ENCODE results near the gene GABBR2. TPM values are rescaled to one million over a fixed set of nuclear protein-coding genes. Genes with fewer than 3 reads are reported as not detected.

GABBR2 gene
- total and polyA plus RNA-seq, 2 experiments from 2014 or later = 0.89 to 1.3 TPM

DNA sequence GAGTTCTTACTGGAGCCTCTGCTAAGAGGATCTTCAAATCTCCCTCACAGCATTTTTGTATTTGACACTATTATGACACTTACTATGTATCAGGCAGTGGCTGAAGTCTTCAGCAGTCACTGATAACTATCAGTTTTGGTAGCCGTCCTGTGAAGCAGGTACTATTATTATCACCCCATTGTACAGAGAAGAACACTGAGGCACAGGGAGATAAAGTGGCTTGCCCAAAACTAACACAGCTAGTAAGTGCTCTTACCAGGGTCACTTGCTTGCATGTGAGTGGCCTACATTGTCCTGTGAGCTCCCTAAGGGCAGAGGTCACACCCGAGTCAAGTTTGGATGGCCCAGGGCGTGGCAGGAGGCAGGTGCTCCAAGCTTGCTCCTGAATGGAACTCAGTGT, 16.8 kb downstream of the GABBR2 start (continued):
- TF ChIP-seq, protein P1, sequence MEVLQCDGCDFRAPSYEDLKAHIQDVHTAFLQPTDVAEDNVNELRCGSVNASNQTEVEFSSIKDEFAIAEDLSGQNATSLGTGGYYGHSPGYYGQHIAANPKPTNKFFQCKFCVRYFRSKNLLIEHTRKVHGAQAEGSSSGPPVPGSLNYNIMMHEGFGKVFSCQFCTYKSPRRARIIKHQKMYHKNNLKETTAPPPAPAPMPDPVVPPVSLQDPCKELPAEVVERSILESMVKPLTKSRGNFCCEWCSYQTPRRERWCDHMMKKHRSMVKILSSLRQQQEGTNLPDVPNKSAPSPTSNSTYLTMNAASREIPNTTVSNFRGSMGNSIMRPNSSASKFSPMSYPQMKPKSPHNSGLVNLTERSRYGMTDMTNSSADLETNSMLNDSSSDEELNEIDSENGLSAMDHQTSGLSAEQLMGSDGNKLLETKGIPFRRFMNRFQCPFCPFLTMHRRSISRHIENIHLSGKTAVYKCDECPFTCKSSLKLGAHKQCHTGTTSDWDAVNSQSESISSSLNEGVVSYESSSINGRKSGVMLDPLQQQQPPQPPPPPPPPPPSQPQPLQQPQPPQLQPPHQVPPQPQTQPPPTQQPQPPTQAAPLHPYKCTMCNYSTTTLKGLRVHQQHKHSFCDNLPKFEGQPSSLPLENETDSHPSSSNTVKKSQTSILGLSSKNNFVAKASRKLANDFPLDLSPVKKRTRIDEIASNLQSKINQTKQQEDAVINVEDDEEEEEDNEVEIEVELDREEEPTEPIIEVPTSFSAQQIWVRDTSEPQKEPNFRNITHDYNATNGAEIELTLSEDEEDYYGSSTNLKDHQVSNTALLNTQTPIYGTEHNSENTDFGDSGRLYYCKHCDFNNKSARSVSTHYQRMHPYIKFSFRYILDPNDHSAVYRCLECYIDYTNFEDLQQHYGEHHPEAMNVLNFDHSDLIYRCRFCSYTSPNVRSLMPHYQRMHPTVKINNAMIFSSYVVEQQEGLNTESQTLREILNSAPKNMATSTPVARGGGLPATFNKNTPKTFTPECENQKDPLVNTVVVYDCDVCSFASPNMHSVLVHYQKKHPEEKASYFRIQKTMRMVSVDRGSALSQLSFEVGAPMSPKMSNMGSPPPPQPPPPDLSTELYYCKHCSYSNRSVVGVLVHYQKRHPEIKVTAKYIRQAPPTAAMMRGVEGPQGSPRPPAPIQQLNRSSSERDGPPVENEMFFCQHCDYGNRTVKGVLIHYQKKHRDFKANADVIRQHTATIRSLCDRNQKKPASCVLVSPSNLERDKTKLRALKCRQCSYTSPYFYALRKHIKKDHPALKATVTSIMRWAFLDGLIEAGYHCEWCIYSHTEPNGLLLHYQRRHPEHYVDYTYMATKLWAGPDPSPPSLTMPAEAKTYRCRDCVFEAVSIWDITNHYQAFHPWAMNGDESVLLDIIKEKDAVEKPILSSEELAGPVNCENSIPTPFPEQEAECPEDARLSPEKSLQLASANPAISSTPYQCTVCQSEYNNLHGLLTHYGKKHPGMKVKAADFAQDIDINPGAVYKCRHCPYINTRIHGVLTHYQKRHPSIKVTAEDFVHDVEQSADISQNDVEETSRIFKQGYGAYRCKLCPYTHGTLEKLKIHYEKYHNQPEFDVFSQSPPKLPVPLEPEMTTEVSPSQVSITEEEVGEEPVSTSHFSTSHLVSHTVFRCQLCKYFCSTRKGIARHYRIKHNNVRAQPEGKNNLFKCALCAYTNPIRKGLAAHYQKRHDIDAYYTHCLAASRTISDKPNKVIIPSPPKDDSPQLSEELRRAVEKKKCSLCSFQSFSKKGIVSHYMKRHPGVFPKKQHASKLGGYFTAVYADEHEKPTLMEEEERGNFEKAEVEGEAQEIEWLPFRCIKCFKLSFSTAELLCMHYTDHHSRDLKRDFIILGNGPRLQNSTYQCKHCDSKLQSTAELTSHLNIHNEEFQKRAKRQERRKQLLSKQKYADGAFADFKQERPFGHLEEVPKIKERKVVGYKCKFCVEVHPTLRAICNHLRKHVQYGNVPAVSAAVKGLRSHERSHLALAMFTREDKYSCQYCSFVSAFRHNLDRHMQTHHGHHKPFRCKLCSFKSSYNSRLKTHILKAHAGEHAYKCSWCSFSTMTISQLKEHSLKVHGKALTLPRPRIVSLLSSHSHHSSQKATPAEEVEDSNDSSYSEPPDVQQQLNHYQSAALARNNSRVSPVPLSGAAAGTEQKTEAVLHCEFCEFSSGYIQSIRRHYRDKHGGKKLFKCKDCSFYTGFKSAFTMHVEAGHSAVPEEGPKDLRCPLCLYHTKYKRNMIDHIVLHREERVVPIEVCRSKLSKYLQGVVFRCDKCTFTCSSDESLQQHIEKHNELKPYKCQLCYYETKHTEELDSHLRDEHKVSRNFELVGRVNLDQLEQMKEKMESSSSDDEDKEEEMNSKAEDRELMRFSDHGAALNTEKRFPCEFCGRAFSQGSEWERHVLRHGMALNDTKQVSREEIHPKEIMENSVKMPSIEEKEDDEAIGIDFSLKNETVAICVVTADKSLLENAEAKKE (CRISPR knock-in tag; IDR thresholded peaks at IDR 0.05) = no peak
- TF ChIP-seq, protein P2, sequence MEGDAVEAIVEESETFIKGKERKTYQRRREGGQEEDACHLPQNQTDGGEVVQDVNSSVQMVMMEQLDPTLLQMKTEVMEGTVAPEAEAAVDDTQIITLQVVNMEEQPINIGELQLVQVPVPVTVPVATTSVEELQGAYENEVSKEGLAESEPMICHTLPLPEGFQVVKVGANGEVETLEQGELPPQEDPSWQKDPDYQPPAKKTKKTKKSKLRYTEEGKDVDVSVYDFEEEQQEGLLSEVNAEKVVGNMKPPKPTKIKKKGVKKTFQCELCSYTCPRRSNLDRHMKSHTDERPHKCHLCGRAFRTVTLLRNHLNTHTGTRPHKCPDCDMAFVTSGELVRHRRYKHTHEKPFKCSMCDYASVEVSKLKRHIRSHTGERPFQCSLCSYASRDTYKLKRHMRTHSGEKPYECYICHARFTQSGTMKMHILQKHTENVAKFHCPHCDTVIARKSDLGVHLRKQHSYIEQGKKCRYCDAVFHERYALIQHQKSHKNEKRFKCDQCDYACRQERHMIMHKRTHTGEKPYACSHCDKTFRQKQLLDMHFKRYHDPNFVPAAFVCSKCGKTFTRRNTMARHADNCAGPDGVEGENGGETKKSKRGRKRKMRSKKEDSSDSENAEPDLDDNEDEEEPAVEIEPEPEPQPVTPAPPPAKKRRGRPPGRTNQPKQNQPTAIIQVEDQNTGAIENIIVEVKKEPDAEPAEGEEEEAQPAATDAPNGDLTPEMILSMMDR (conservative IDR thresholded peaks at IDR 0.05; ENCODE audit: low read depth in 2 of 2) = no peak

DNA sequence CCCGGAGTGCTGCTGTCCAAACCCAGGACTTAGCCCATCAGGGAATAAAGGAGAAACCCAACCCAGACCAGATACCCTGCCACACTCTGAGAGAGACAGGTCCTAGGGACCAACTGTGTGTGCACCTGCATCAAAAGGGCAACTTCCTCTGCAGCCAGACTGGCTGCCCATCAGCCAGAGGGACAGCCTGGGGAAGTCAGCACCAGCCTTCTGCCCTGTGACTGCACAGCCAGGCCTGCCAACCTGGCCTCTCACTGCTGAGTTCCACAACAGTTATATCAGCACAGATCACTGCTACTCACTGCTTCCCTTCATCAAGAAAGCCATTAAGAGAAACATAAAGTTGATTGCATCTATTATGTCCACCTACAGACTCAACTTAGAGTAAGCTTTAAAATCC, 18.0 kb downstream of the GABBR2 start:
- H3K36me3 ChIP-seq (ENCODE audit: insufficient read depth) = no peaks in the 10 kb centered on the region
- no peaks in the 10 kb centered on the region for H3K27me3 ChIP-seq (ENCODE audit: insufficient read depth)
- H3K4me1 ChIP-seq (ENCODE audit: insufficient read depth) = no peaks in the 10 kb centered on the region
- Mint-ChIP-seq H3K27me3 (ENCODE audit: insufficient read depth, low read depth, poor library complexity) (peaks cover 11% of the 10 kb centered on the region), H3K4me3 (no peak overlapping the region), H3K27ac (no peak overlapping the region), H3K36me3 (ENCODE audit: low read depth) (no peaks in the 10 kb centered on the region), H3K9me3 (no peaks in the 10 kb centered on the region), H3K4me1 (peaks cover 7% of the 10 kb centered on the region)
- no peak overlapping the region for H3K27ac ChIP-seq (ENCODE audit: low read depth)
- no peak overlapping the region for H3K4me3 ChIP-seq
- no peaks in the 10 kb centered on the region for H3K79me2 ChIP-seq (replicated peaks; ENCODE audit: insufficient read depth)
- no peaks in the 10 kb centered on the region for H3K9me2 ChIP-seq (ENCODE audit: insufficient read depth)
- H4K20me1 ChIP-seq (replicated peaks; ENCODE audit: insufficient read depth) = no peaks in the 10 kb centered on the region
- H2AFZ ChIP-seq = no peak overlapping the region
- TF ChIP-seq ZNF331 (CRISPR knock-in tag; IDR thresholded peaks at IDR 0.05; ENCODE audit: low read depth) (no peak), JUNB (IDR thresholded peaks at IDR 0.05; ENCODE audit: unreplicated experiment) (no peak), CREB1 (CRISPR knock-in tag; IDR thresholded peaks at IDR 0.05; ENCODE audit: low read depth) (no peak), POLR2AphosphoS5 (IDR thresholded peaks at IDR 0.05; ENCODE audit: low read depth) (no peak), NANOG (IDR thresholded peaks at IDR 0.05; ENCODE audit: borderline replicate concordance) (no peak), EZH2 (IDR thresholded peaks at IDR 0.05; ENCODE audit: low read depth, unreplicated experiment) (no peak)
- TF ChIP-seq, protein P2 (conservative IDR thresholded peaks at IDR 0.05; ENCODE audit: low read depth in 2 of 2) = no peak
- DNase-seq (ENCODE audit: low spot score) (no peak), ATAC-seq (no peak)
- H3F3A ChIP-seq (replicated peaks; ENCODE audit: low read depth) = no peaks in the 10 kb centered on the region
- H3K4me2 ChIP-seq = no peak overlapping the region

Measured in GM23338 (cell line).